ENCODE results near the gene KRT16.
A peak's percentile ranks its signal among the peaks of the same experiment; 100 is the strongest.
"Not testable (repeated sequence)": the region's sequence is repeated elsewhere in the genome, so short reads cannot be mapped to it uniquely, and the experiment has no call there.

The KRT16 gene

GRCh38 chr17:41581366-41582060, 31.1 kb downstream of the KRT16 start:
- no peak for DNase-seq (ENCODE audit: low spot score)
- no peak for TF ChIP-seq CTCF (IDR thresholded peaks at IDR 0.05; ENCODE audit: borderline replicate concordance, control extremely low read depth, extremely low read depth, insufficient read depth, missing control alignments)
- in situ Hi-C loops (cut with MboI; ENCODE audit: low sequenced_read_pairs, unreplicated experiment), result no loop called here

GRCh38 chr17:41580687-41581365, 31.7 kb downstream of the KRT16 start:
- in situ Hi-C loops (cut with MboI; ENCODE audit: low sequenced_read_pairs, unreplicated experiment), result no loop called here
- DNase-seq (ENCODE audit: low spot score), result no peak
- TF ChIP-seq CTCF (IDR thresholded peaks at IDR 0.05; ENCODE audit: borderline replicate concordance, control extremely low read depth, extremely low read depth, insufficient read depth, missing control alignments), result no peak

GRCh38 chr17:41580244-41580575, 32.4 kb downstream of the KRT16 start:
- in situ Hi-C loops (cut with MboI; ENCODE audit: low sequenced_read_pairs, unreplicated experiment), result no loop called here
- DNase-seq (ENCODE audit: low spot score), result no peak
- TF ChIP-seq CTCF (IDR thresholded peaks at IDR 0.05; ENCODE audit: borderline replicate concordance, control extremely low read depth, extremely low read depth, insufficient read depth, missing control alignments), result no peak

GRCh38 chr17:41579484-41580243, 32.9 kb downstream of the KRT16 start:
- peak; percentile 53 for TF ChIP-seq CTCF (IDR thresholded peaks at IDR 0.05; ENCODE audit: borderline replicate concordance, control extremely low read depth, extremely low read depth, insufficient read depth, missing control alignments)
- peak; percentile 91 for DNase-seq (ENCODE audit: low spot score)
- in situ Hi-C loops (cut with MboI; ENCODE audit: low sequenced_read_pairs, unreplicated experiment), result no loop called here

GRCh38 chr17:41578971-41579370, 33.6 kb downstream of the KRT16 start:
- DNase-seq (ENCODE audit: low spot score), result no peak
- in situ Hi-C loops (cut with MboI; ENCODE audit: low sequenced_read_pairs, unreplicated experiment), result no loop called here
- TF ChIP-seq CTCF (IDR thresholded peaks at IDR 0.05; ENCODE audit: borderline replicate concordance, control extremely low read depth, extremely low read depth, insufficient read depth, missing control alignments), result no peak

GRCh38 chr17:41578538-41578937, 34.0 kb downstream of the KRT16 start:
- in situ Hi-C loops (cut with MboI; ENCODE audit: low sequenced_read_pairs, unreplicated experiment), result no loop called here
- TF ChIP-seq CTCF (IDR thresholded peaks at IDR 0.05; ENCODE audit: borderline replicate concordance, control extremely low read depth, extremely low read depth, insufficient read depth, missing control alignments), result no peak
- DNase-seq (ENCODE audit: low spot score), result no peak

GRCh38 chr17:41576740-41577139, 35.8 kb downstream of the KRT16 start:
- in situ Hi-C loops (cut with MboI; ENCODE audit: low sequenced_read_pairs, unreplicated experiment); DNase-seq (ENCODE audit: low spot score): not testable (repeated sequence)

All from GM13976 (cell line).